GM21367 (cell line): ENCODE results near the gene CACNB1.

Experiments
- ATAC-seq: cut with Tn5 transposase; IDR thresholded peaks from one replicate; pipeline ENCODE4 v1.9.1; 2021; ENCODE audit not compliant: unreplicated experiment

Gene CACNB1

DNA sequence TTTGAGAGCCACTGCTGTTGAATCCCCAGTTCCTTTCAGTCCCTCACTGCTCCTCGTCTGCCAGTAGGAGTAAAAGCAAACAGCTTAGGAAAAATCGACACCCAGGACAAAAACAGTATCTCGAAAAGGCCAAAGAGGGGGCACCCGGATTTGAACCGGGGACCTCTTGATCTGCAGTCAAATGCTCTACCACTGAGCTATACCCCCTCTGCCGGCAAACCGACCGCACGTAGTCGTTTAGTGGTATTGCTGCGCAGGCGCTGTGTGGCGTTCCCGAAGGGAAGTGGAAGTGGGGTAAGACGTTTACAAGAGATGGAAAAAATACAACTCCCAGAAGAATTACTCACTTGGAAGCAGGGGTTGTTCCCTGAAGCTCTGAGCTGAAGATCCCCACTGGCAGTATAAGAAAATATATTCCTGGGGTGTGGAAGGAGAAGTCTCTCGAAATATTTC, 43.8 kb downstream of the CACNB1 start:
- peak; percentile 49 for ATAC-seq

GRCh38 chr17:39151943-39152818, 45.3 kb downstream of the CACNB1 start:
- ATAC-seq = no peak

- ATAC-seq = no peak
Observed at GRCh38 chr17:39151150-39151942, 46.1 kb downstream of the CACNB1 start, which contains the start of gene PLXDC1. PLXDC1 (minus strand) TSS chr17:39151637; CDS start chr17:39151437, 200 bp downstream.

- no peak for ATAC-seq
Observed at GRCh38 chr17:39150795-39151149, 46.7 kb downstream of the CACNB1 start.

- no peak for ATAC-seq
Observed at GRCh38 chr17:39150104-39150634, 47.3 kb downstream of the CACNB1 start.

GRCh38 chr17:39147221-39148185, 50.0 kb downstream of the CACNB1 start:
- ATAC-seq = no peak

- no peak for ATAC-seq
Observed at GRCh38 chr17:39146273-39146672, 51.2 kb downstream of the CACNB1 start.

DNA sequence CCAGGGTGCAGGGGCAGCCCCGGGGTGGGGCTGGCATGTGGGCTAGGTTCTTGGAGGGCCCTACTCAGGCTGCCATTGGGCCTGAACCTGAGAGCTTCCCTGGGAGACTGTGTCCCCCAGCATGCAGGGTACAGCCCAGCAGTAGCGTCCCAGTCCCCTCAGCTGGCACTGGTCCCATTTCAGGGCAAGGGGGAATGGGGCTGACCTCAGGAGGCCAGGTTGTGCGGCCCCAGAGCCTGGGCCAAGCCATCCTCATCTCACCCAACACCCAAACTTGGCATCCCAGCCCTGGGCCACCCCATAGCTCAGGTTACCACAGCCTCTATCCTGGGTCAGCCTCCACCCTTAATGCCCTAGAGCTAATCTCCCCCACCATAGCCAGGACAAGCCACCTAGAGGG, 52.3 kb downstream of the CACNB1 start:
- no peak for ATAC-seq

- ATAC-seq = no peak
Observed at GRCh38 chr17:39144416-39144840, 53.0 kb downstream of the CACNB1 start.

GRCh38 chr17:39143552-39144093, 53.8 kb downstream of the CACNB1 start:
- ATAC-seq = no peak

GRCh38 chr17:39141915-39142664, 55.4 kb downstream of the CACNB1 start:
- no peak for ATAC-seq

GRCh38 chr17:39141294-39141693, 56.2 kb downstream of the CACNB1 start:
- ATAC-seq = no peak

- ATAC-seq = no peak
Observed at GRCh38 chr17:39139561-39139960, 57.9 kb downstream of the CACNB1 start.

- ATAC-seq = no peak
Observed at GRCh38 chr17:39139161-39139511, 58.3 kb downstream of the CACNB1 start.

DNA sequence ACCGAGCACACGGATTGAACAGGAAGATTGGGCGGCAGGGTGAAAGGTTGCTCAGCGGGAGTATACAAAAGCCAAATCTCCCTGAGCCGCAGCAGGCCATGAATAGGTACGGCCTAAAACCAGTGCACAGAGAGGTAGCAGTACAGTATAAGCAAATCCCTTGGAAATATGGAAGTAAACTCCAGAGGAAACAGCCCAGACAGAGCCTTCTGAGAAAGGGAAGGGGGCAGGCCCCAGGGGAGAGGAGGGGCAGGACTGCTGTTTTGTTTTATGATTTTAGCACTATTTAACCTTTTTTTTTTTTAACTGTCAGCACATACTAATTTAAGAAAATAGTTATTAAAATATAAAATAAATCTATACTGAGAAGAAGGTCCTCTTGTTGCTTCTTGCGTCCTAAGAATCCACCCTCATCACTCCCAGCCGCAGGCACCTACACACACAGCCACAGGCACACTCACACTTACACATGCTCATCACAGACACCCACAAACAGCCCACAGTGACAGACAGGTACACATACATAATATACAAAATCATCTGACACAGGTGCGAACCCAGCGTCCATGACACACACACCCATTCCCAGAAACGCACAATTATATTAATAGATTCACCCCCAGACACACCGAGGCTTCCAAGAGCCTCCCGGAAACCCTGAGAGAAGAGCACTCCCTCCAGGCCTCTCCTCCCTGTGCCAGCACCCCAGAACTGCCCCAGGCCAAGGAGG, 58.9 kb downstream of the CACNB1 start:
- no peak for ATAC-seq

DNA sequence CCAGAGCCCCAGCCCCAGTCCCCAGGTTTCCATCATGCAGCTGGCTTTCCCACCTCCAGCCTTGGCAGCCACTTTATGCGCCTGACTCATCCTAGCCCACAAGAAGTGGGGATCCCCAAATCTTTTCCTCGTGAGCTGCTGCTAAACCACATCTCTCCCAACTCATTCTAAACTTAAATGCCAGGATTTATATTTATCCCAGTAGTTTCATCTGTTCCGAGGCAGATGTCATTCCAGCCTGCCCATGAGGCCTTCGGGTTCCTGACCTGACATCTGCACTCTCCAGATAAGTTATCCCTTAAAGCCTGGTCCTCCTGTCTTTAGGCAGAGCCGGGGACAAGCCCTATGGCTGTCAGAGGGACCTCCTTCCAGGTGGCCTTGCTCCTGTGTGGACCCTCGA, 62.6 kb downstream of the CACNB1 start:
- ATAC-seq = no peak

GRCh38 chr17:39132192-39132610, 65.3 kb downstream of the CACNB1 start:
- ATAC-seq = no peak

GRCh38 chr17:39131616-39132015, 65.9 kb downstream of the CACNB1 start:
- no peak for ATAC-seq

DNA sequence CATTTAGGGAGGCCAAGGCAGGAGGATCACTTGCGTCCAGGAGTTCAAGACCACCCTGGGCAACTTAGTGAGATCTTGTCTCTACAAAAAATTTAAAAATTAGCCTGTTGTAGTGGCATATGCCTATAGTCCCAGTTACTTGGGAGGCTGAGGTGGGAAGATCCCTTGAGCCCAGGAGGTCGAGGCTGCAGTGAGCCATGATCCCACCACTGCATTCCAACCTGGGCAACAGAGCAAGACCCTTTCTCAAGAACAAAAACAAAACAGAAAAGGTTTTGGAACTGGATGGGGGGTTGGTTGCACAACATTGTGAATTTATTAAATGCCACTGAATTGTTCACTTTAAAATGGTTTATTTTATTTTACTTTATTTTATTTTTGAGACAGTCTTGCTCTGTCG, 67.3 kb downstream of the CACNB1 start:
- ATAC-seq = no peak
